ENCODE data around the gene DDC.

Gene DDC

DNA sequence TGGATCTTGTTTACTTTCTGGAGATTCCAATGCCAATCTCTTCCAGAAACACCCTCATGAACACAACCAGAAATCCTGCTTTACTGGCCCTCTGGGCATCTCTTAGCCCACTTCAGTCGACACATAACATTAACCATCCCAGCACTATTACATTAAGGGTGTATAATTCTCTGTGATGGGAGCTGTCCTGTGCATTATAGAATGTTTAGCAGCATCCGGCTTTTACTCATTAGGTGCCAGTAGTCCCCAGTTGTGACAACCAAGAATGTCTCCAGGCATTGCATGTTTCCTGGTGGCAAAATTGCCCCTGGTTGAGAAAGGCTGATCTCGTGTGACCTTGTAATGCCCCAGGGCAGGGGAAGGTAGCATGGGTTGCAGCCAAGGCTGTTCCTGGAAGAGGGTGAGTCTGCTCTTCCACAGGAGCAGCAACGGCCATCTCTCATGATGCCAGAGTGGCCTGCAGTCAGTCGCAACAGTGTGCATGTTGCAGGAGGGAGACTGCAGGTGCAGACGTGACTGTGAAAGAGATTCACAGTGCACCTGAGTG, 2.6 kb upstream of the DDC start:
- no peak for TF ChIP-seq EZH2phosphoT487 (conservative IDR thresholded peaks at IDR 0.05; ENCODE audit: low read length)
- TF ChIP-seq, protein P1, sequence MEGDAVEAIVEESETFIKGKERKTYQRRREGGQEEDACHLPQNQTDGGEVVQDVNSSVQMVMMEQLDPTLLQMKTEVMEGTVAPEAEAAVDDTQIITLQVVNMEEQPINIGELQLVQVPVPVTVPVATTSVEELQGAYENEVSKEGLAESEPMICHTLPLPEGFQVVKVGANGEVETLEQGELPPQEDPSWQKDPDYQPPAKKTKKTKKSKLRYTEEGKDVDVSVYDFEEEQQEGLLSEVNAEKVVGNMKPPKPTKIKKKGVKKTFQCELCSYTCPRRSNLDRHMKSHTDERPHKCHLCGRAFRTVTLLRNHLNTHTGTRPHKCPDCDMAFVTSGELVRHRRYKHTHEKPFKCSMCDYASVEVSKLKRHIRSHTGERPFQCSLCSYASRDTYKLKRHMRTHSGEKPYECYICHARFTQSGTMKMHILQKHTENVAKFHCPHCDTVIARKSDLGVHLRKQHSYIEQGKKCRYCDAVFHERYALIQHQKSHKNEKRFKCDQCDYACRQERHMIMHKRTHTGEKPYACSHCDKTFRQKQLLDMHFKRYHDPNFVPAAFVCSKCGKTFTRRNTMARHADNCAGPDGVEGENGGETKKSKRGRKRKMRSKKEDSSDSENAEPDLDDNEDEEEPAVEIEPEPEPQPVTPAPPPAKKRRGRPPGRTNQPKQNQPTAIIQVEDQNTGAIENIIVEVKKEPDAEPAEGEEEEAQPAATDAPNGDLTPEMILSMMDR (IDR thresholded peaks at IDR 0.05; ENCODE audit: insufficient read depth, low read length, poor library complexity, severe bottlenecking): no peak
- Histone ChIP-seq H3F3A (ENCODE audit: insufficient read depth) (no peaks in the 10 kb centered on the region), H3K4me3 (ENCODE audit: insufficient read depth, low read length, poor library complexity, severe bottlenecking) (no peak overlapping the region), H3K27me3 (ENCODE audit: low read length) (no peaks in the 10 kb centered on the region), H3K79me2 (ENCODE audit: insufficient read depth, low read length) (no peaks in the 10 kb centered on the region), H3K27ac (ENCODE audit: low read depth, low read length) (no peak overlapping the region), H3K4me2 (ENCODE audit: low read depth, low read length, poor library complexity, severe bottlenecking) (no peak overlapping the region), H3K36me3 (ENCODE audit: low read length) (no peaks in the 10 kb centered on the region), H2AFZ (ENCODE audit: low read depth, low read length, severe bottlenecking) (no peak overlapping the region), H4K20me1 (ENCODE audit: low read depth, low read length) (no peaks in the 10 kb centered on the region), H3K9me2 (replicated peaks; ENCODE audit: insufficient read depth, low read length) (no peaks in the 10 kb centered on the region), H3K9me3 (ENCODE audit: insufficient read depth, low read length) (no peaks in the 10 kb centered on the region), H3K9ac (ENCODE audit: low read length) (no peak overlapping the region)

- Histone ChIP-seq H3K9me2 (replicated peaks; ENCODE audit: insufficient read depth, low read length) (no peaks in the 10 kb centered on the region), H3K4me2 (ENCODE audit: low read depth, low read length, poor library complexity, severe bottlenecking) (no peak overlapping the region), H3K4me3 (ENCODE audit: insufficient read depth, low read length, poor library complexity, severe bottlenecking) (no peak overlapping the region), H3K36me3 (ENCODE audit: low read length) (no peaks in the 10 kb centered on the region), H3K27ac (ENCODE audit: low read depth, low read length) (no peak overlapping the region), H3K9me3 (ENCODE audit: insufficient read depth, low read length) (no peaks in the 10 kb centered on the region), H3K27me3 (ENCODE audit: low read length) (no peaks in the 10 kb centered on the region), H2AFZ (ENCODE audit: low read depth, low read length, severe bottlenecking) (no peak overlapping the region), H3F3A (ENCODE audit: insufficient read depth) (no peaks in the 10 kb centered on the region), H4K20me1 (ENCODE audit: low read depth, low read length) (no peaks in the 10 kb centered on the region), H3K79me2 (ENCODE audit: insufficient read depth, low read length) (no peaks in the 10 kb centered on the region), H3K9ac (ENCODE audit: low read length) (no peak overlapping the region)
- TF ChIP-seq, protein P1 (IDR thresholded peaks at IDR 0.05; ENCODE audit: insufficient read depth, low read length, poor library complexity, severe bottlenecking): no peak
- no peak for TF ChIP-seq EZH2phosphoT487 (conservative IDR thresholded peaks at IDR 0.05; ENCODE audit: low read length)
Measured at GRCh38 chr7:50565977-50566376, 772 bp upstream of the DDC start.

DNA sequence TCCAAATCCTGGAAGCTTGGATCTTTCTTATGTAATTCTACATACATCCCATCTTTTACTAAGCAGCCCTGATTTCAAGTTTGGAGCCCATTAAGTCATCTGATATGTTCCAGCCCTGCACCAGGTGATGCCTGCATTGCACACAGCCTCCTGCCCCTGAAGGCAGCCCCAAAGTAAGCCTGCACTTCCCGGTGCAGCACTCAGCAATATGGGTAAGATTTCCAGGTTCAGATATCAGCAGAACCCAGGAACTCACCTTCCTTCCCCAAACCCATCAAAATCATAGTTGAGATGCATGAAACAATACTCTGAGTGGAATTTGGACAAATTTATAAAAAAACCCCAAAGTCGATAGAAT, 333 bp upstream of the DDC start:
- no peak overlapping the region for H3K27ac ChIP-seq (ENCODE audit: low read depth, low read length)
- H3K79me2 ChIP-seq (ENCODE audit: insufficient read depth, low read length): no peaks in the 10 kb centered on the region
- H3K4me3 ChIP-seq (ENCODE audit: insufficient read depth, low read length, poor library complexity, severe bottlenecking): no peak overlapping the region
- TF ChIP-seq, protein P1 (IDR thresholded peaks at IDR 0.05; ENCODE audit: insufficient read depth, low read length, poor library complexity, severe bottlenecking): no peak
- TF ChIP-seq EZH2phosphoT487 (conservative IDR thresholded peaks at IDR 0.05; ENCODE audit: low read length): no peak
- H2AFZ ChIP-seq (ENCODE audit: low read depth, low read length, severe bottlenecking): no peak overlapping the region
- no peaks in the 10 kb centered on the region for H3K27me3 ChIP-seq (ENCODE audit: low read length)
- H3K9me3 ChIP-seq (ENCODE audit: insufficient read depth, low read length): no peaks in the 10 kb centered on the region
- H3K9me2 ChIP-seq (replicated peaks; ENCODE audit: insufficient read depth, low read length): no peaks in the 10 kb centered on the region
- H4K20me1 ChIP-seq (ENCODE audit: low read depth, low read length): no peaks in the 10 kb centered on the region
- H3F3A ChIP-seq (ENCODE audit: insufficient read depth): no peaks in the 10 kb centered on the region
- no peak overlapping the region for H3K4me2 ChIP-seq (ENCODE audit: low read depth, low read length, poor library complexity, severe bottlenecking)
- no peak overlapping the region for H3K9ac ChIP-seq (ENCODE audit: low read length)
- no peaks in the 10 kb centered on the region for H3K36me3 ChIP-seq (ENCODE audit: low read length)
